GM19324 (cell line): ENCODE measurements around the gene RGS7.

ENCODE experiments used
- ATAC-seq: cut with Tn5 transposase; IDR thresholded peaks from one replicate; pipeline ENCODE4 v1.9.1; 2021; ENCODE audit warnings: mild to moderate bottlenecking, moderate library complexity; ENCODE audit not compliant: unreplicated experiment, low FRiP score

The RGS7 gene

DNA sequence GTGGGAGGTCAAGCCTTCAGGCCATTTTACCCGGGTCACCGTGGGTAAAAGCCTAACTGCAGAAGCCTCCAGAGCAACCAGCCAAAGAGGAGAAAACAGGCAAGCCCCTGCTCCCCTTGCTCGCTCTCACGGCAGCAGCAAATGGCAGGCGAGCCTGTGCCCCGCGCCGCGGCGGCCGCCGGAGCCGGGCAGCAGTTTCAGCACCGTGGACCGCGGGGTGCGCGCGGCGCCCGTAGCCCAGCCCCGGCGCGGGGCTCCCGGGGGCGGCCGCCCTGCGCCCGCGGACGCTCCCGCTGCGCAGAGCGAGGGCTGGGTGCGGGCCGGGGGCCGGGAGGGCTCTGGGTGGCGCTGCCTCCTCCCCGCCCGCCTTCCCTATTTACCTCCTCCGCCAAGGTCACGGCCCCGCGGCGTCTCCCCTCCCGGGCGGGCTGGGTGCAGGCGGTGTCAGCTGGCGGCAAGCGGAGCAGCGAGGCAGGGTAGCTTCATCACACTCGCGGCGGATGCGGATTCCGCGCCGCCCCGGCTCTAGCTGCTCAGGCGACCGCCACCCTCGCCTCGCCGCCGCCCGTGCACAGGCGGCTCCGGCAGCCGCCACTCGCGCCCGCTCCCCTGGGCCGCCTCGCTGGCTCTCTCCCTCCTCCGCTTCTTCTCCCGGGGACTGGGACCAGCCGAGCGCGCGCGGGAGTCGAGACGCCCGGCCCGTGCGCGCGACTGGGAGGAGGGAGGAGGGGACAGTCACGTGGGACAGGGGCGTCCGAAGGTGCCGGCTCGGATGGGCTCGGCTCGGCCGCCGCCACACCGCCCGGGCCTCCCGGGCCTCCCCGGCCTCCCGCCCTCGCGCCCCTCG is at the start of gene RGS7:
RGS7 (minus strand) TSS at position 687 of the 847 bp plus-strand sequence.
- ATAC-seq: peak; percentile 44

DNA sequence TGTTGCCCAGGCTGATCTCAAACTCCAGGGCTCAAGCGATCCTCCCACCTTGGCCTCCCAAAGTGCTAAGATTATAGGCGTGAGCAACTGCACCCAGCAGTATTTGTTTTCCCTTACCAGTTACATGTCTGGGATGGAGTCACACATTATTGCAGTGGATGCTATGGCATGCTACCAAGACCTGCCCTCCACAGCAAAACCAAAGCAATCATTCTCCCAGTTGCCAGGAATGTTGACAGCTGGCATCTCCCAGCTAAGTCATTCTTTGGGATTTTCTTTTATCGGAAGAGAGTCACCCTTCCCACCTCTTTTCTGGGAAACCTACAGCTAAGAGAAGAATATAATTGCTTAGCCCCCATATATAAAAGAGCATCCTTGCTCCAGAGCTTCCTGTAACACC is 49.4 kb upstream of the RGS7 start:
- ATAC-seq: no peak

DNA sequence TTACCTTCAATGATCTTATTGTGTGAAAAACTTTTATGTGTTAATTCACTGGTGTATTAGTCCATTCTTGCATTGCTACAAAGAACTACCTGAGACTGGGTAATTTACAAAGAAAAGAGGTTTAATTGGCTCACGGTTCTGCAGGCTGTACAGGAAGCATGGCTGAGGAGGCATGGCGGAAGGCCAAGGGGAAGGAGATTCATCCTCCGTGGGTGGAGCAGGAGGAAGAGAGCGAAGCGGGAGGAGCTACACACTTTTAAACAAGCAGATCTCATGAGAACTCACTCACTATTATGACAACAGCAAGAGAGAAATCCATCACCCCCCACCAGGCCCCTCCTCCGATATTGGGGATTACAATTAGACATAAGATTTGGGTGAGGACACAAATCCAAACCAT is 44.2 kb upstream of the RGS7 start:
- no peak for ATAC-seq

DNA sequence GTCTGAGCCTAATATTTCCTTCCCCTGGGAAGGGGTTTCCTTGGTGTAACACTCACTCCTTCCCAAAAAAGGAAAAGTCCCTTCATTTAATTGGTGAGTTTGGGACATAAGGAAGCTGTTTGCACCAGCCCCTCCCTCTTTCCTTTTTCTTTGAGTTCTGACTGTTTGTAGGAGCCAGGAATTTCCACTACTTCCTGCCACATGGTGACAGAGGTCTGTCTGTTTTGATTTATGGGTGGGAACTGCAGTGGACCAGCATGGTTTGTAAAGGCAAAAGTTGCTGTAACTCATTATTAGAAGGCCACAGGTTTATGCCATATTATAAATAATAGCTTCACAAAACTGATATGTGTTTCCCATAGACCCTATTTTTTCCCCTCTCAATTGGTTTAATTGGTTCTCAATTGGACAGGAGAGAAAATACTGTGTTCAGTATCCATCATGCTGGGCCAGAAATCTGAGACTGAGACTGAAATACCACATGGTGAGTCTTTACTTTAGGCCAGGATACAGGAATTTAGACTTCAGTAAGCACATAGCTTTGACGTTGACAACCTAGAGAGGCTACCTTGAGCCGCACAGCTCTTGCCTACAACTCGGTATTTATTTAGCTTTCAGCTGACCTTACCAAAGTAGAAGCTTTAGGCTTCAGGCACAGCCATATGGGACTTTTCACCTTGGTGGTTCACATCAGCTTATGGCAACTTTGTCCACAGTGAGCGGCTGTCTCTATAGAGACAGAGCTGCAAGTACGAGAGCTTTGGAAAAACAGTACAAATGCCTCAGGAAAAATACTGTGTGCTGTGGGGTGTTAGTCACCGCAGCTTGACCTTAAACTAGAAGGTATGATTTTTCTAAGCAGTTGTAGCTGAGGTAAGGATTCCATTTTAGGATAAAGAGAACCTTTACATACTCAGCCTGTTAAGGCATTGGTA is 40.0 kb upstream of the RGS7 start:
- no peak for ATAC-seq

DNA sequence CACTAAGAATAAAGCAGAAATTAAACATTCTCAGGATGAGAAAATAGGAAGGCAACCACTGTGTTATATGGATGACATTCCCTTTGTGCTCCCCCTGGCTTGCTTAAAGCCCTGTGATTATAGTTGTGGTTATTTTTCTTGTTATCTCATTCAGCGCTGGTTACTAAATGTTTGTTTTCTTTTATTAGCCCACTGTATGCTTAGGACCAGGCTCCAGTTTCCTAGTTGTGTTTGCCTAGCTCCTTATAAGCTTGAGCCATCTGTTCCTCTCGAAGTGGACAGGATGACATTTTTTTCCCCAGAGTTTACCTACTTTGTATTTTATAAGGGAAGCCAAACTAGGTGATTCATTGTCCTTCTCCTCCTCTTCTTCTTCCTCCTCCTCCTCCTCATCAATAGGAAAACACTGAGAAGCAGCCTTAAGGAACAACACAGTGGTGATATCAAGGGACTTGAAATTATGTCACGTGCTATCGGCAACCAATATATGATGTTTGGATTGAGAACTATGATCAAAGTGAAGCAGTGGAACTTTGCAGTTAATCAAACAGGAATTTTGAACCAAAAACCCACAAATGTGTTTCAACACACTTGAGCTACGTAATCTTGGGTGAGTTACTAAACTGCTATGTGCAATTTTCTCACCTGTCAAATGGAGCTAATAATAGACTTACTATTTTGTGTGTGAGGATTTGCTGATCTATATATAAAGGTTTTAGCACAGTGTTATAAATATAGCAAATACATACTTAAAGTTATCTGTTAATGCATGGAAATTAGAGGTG is 35.1 kb upstream of the RGS7 start:
- no peak for ATAC-seq

DNA sequence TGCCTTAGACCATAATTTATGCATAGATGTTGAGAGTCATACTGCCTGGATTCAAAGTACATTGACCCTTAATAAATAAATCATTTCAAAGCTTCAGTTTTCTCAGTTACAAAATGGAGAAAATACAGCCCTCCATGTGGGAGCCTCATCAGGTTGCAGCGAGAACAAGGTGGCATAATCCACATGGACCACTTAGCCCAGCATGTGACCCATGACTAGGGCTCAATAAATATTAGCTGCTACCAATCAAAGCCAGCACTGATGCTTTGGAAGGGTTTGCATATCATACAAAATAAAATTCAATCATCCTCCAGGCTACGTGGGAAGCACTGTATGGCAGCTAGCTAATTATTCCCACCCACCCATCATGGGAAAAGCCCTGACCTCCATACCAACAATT is 33.5 kb upstream of the RGS7 start:
- ATAC-seq: no peak

DNA sequence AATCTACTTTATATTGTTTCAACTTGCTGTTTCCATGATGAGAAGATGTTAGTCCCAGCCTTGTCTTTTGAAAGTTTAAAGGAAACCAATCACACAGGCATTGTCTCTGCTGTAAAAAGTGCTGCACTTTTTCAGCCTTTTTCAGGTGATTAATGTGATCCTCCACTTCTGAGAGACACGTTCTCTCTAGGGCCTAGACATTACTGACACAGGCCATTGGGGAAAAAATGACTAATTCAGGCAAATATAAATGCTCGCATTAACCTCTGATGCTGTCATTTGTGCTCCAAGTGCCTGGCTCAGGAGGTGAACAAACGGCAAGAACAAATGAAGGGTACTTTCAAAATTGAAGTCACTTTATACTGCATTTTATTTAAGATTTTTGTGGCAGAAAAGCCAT is 32.4 kb upstream of the RGS7 start:
- no peak for ATAC-seq

DNA sequence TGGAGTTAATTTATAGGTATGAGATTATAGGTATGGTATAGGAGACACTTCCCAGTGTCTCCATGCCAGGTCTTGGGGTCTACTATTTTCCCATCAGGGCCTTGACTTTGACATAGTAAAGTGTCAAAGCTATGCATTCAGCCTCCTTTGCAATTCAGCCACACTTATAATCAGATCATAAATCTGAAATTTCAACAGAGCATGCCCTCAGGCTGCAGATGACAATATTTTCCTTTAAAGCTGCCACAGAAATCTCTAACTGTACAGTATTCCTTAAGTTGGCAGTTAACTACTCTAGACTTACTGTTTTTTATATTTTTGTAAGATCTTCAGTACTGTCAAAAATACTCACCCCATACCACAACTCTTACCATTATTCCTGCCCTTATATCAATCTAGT is 30.2 kb upstream of the RGS7 start:
- no peak for ATAC-seq

DNA sequence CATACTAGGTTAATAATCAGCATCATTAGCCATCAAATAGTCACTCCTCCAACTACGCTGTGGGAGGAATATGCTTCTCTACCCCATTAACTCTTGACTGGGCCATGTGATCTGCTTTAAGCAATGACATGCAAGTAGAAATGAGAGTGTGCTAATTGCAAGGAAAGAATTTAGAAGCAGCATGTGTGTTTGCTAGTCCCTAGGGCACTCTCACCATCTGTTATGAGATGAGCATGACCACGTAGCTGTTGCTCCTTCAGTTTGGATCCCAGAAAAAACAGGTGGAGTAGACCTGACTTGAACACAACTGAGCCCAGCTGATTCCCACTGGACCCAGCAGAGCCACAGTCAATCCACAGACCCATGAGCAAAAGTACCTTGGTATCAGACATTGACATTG is 19.7 kb upstream of the RGS7 start:
- no peak for ATAC-seq

DNA sequence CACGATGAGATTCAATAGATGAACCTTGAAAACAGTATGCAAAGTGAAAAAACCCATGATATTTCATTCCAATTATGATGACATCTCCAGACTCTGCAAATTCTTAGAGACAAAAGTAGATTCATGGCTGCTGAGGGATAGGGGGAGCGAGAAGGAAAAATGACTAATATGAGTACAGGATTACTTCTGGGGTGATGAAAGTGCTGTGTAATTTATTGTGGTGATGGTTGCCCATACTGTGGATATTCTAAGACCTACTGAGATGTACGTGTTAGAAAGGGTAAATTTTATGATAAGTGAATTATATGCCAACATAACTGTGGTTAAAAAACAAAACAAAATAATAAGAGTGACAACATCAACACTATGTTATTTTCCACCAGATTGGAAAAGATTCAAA is 18.9 kb upstream of the RGS7 start:
- no peak for ATAC-seq

DNA sequence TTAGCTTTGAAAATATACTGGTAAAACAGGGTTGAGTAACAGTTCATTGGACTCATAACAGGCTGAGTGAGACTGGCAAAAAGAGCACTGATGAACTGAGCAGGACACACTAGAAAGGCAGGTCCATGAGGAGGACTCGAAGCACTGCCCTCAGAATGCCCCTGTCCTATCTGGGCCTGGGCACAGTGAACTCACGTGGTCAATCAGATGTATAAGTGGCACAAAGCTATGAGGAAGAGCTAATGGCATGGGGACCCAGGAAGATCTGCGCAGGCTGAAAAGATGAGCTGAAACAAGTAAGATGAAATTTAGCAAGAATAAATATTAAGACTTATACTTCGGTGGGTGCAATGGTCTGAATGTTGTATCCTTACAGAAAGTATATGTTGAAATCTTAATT is 9.2 kb upstream of the RGS7 start:
- no peak for ATAC-seq

DNA sequence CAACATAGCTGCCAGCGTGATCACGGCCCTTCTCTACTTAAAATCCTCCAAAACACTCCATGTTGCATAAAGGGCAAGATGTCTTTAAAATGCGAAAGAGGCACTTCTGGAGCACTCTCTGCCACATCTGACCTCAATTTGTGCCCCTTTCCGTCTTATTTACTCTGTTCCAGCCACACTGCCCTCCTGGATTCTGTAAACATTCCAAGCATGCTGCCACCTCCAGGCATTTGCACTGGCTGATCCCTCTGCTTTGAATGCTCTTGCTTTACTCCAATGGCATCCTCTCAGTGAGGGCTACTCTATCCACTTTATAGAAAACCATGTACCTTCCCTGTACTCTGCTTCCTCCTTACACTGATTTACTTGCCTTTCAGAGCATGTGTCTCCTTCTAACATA is 5.3 kb upstream of the RGS7 start:
- no peak for ATAC-seq

DNA sequence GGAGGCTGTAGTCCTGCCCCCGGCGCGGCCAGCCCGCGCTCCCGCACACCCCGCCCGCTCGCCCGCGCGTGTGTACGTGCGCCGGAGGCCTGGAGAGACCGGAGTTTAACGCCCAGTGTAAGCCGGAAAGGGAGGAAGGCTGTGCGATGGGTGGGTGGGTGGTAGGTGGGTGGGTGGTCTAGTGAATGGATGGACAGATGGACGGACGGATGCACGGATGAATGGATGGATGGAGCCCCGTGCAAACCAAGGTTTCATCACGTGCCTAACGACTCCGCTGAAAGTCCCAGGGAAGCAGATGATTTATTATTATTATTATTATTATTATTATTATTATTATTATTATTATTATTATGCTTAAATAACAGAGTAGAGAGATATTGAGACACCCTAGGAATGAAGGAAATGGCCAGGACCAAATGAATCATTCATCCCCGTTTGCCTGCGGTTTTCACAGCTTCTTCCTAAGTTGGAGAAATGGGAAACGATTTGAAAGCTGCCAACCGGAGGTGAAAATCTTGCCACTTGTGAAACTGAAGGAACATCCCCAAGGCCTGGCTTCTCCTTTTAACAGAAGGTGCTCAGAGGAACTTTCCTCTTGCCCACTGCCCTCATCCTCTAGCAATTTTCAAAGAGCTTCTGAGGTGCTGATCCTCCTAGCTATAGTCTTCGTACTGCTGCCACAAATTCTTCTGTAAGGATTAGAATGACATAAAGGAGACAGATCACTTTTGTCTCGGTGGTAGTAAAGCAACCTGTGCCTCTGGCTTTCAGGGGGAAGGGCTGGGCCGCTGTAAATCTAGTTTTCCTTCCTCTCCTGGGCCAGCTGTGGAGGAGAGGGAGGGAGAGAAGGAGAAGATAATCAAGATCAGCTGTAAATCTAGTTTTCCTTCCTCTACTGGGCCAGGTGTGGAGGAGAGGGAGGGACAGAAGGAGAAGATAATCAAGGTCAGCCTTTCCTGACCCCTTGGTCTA is 648 bp upstream of the RGS7 start:
- ATAC-seq: no peak

DNA sequence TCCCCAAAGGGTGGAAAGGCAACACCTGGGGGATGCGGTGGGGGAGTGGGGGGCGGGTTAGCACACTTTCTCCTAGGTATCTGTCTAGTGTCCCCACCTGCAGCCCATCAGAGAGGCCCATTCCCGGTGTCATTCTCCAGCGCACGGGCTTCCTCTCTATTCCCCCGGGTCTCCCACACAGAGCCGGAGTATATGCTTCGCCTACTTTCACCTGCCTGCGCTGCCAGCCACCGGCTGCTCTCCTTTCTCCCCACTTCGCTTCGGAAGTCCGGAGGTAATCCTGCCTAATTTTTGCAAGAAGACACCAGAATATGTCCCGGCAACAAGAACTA is 852 bp downstream of the RGS7 start:
- ATAC-seq: no peak

DNA sequence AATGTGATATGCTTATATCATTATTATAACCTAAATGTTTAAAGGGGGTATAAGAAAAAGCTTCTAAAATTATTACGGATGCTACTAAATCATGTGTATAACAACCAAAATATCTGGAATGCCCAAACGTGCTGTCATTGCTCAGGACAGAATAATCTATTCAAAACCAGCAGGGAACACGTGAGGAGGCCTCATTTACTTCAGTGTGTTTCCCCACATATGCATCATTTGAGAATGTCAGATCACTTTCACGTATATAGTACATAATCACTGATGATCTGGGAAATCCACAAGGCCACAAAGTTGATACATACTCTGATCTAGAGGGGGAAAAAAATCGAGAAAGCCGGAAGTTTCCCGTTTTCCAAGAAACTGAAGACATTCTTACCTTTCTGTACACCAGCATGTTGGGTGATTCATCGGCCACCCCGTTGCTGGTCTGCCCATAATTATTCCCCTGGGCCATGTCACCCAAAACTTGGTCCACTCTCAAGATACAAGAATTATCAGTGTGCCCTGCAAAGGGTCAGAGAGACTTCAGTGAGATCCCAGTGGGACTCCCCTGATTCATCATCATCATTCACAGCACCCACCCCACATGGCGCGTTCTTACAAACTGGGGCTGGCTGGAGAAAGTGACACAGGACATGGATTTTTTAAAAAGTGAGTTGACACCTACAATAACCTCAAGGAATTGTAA is 1.5 kb downstream of the RGS7 start:
- ATAC-seq: no peak

DNA sequence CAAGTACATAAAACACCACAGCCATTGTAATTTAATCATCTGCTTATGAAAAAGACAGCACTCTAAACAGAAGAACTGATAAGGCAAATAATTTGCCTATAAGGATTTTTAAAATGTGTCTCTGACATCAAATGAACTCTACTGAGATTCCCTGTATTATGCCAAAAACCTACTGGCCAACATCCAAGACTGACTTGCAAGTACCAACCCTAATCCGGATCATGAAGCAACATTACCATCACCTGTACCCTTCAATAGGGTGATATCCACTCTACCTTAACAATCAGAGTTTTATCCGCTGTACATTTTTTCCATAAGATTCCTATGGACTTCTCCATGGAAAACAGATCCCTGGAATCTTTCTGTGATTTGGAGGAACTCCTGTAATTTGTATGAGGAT is 4.6 kb downstream of the RGS7 start:
- no peak for ATAC-seq

DNA sequence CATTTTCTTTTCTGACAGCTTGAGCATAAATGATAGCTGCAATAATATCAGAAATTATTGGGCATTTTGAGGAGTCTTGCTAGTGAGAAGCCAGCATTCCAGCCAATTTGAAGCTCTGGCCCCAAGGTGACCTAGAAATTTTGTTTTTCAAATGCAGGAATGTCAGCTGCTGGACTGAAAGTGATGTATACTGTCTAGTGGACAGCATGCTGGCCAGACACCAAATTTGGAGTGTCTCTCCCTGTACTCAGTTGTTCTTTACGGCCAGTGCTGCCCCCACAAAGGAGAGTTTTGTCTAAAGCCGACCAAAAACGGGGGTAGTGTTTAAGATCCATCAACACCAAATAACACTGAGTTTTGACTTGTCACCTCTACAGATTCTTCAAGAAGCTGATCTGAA is 5.2 kb downstream of the RGS7 start:
- ATAC-seq: no peak

DNA sequence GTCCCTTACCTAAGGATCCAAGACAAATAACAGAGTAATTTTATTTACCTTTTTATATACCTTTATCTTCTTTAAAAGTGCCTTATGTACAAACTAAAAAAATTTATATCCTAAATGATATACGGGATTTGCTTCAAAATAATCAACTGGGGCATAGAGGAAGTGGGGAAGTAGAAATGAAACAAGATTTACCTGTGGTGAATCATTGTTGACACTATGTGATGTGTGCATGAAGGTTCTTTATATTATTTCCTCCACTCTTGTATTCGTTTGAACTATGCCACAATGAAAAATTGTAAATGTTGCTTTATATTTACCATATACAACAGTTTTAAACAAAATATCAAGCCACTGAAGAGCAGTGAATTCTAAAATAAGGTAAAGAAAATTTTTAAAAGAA is 13.0 kb downstream of the RGS7 start:
- ATAC-seq: no peak

DNA sequence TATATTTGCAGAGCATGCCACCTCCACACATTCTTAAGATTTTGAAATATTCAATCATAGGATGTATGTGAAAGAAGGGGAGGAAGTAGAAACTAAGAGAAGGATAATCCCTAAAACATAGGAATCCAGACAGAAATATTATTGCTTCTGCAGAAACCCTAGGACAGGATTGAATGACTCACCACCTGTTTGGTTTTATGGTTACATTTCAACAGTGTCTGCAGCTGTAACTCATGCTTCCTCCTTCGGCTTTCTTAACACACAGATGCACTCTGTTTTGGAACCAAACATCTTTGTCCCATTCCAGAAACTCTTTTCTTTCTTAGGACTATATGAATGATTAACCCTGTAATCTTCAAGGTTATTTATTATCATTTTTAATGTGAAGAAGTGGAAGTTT is 20.7 kb downstream of the RGS7 start:
- no peak for ATAC-seq
